RKO (cell line): ENCODE data around the gene RAB40B.

Source experiments
- DNase-seq: peaks from one replicate; pipeline ENCODE4 v3.0.0-alpha.2; 2016; ENCODE audit warnings: low spot score

RAB40B gene

DNA sequence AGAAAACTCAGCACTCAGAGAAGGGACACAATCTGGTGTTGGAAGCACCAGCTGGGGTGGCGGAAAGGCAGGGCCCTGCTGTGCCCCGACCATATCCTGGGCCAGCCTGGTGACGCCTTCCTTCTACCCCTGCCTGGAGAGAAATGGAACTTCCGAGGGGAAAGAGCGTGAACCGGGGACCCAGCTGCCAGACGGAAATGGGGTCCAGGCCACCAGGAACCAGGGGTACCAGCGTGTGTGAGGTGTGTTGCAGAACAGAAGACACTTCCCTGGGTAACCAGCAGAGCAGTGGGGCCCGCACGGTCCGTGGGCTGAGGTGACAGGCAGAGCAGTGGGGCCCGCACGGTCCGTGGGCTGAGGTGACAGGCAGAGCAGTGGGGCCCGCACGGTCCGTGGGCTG lies 6.8 kb downstream of the RAB40B start:
- DNase-seq = no peak

GRCh38 chr17:82690786-82691489 lies 7.6 kb downstream of the RAB40B start:
- no peak for DNase-seq

- DNase-seq = no peak
Measured at GRCh38 chr17:82689077-82689476, 9.4 kb downstream of the RAB40B start.

DNA sequence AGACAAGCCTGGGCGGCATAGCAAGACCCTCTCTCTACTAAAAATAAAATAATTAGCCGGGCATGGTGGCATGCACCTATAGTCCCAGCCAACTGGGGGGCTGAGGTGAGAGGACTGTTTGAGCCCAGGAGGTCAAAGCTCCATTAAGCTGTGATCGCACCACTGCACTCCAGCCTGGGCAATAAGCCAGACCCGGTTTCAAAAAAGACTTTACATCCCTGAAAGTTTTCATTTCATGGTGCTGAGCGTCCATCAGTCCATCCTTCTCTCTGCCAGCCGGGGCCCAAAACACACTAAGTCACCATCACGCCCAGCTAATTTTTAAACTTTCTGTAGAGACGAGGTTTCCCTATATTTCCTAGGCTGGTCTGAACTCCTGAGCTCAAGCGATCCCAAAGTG lies 10.6 kb downstream of the RAB40B start:
- no peak for DNase-seq

DNA sequence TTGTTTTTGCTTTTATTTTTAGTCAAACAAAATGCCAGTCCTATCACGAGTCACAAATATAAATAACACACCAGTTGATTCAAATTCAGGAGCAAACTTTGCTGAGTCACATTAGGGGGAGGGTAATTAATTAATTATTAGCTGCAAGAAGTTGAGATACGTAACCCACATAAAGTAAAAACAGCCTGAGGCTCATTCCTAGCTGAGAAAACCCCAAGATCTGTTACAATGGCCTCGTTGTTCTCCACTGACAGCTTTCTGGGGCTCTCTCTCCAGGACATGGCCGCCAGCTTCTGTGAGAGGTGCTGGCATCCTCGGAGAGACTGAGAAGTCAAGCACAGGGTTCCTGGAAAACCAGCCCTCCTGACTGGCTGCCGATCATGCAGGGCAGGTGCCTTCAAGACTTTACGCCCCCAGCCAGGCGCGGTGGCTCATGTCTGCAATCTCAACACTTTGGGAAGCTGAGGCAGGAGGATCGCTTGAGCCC lies 11.1 kb downstream of the RAB40B start:
- DNase-seq = no peak

- DNase-seq = no peak
Measured at GRCh38 chr17:82686366-82687324, 11.9 kb downstream of the RAB40B start.

GRCh38 chr17:82685291-82685690 lies 13.2 kb downstream of the RAB40B start:
- DNase-seq = no peak

DNA sequence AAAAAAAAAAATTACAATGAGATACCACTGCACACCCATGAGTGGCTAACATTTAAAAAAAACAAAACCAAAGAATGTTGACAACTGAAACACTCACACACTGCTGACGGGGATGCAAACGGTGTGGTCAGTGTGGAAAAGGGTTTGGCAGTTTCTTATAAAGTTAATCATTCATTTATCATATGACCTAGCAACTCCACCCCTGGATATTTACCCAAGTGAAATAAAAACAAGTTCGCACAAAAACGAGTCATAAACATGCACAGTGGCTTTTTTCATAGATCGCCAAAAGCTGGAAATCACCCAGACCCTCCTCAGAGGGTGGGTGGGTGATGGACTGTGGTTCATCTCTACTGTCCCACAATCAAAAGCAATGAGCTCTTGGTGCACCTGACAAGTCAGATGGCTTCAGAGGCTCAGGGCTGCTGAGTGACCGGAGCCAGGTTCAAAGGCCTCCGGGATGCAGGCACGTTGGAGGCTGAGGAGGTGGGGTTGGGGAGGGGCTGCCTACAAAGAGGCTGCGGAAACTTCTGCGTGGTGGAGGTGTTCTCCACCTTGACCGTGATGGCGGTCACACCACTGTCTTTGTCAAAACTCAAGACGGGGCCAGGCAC lies 14.2 kb downstream of the RAB40B start:
- no peak for DNase-seq

GRCh38 chr17:82683534-82683933 lies 15.0 kb downstream of the RAB40B start:
- DNase-seq = no peak

- no peak for DNase-seq
Measured at GRCh38 chr17:82681547-82681946, 17.0 kb downstream of the RAB40B start.

GRCh38 chr17:82679586-82680465 lies 18.7 kb downstream of the RAB40B start:
- no peak for DNase-seq

- DNase-seq = no peak
Measured at GRCh38 chr17:82678265-82678891, 20.1 kb downstream of the RAB40B start.

- DNase-seq = no peak
Measured at GRCh38 chr17:82677353-82677925, 21.1 kb downstream of the RAB40B start.

- no peak for DNase-seq
Measured at GRCh38 chr17:82675476-82676245, 22.8 kb downstream of the RAB40B start.

DNA sequence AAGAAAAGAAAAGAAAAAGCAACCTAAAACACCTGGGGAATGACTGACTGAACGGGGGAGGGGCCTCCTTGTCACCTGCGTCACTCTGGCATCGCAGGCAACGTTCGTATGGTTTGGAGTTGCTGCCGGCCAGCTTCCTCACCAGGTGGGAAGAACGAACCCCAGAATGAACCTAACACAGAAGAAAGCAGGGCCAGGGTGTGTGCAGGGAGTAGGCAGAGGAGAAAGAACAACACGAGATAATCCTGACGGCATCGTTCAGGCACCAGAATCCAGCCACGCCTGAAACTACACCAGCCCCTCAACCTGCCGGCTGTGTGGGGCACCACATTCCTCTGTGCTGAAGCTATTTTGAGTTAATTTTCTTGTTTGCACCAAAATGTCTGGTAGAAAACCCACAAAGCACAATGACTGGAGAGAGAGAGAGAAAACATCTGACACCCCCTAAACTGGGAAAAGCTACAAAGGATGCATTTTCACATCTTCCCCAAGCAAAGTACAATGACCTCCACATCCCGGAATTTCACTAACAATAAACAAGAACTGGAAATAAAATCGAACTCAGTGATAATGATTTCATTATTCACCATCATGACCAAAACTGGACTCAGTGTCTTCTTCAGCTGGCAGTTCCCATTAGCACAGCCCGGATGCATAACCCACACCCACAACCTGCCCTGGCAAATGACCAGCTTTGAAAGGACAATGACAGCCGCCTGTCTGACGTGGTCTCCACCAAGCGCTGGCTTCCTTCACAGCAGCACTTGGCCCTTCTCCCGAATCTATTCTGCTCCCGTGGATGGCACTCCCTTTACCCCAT lies 23.6 kb downstream of the RAB40B start:
- no peak for DNase-seq

DNA sequence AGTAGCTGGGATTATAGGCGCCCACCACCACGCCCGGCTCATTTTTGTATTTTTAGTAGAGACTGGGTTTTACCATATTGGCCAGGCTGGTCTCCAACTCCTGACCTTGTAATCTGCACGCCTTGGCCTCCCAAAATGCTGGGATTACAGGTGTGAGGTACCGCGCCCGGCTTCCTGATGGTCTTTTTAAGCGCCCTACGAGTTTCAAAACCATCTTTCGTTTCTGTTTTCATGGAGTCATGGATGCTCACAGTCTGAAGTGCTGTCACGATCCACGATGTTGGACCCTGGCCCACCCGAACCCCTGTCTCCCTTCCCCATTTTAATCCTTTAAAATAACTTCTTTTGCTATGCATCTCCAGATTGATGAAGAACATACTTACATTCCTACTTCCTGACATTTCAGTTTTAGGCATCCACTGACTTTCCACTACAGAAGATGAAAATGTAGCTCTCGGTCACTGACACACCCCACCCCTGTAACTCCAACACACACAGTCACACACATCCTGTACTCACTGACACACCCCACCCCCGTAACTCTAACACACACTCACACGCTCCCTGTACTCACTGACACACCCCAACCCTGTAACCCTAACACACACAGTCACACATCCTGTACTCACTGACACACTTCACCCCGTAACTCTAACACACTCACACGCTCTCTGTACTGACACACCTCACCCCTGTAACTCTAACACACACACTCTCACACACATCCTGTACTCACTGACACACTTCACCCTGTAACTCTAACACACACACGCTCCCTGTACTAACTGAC lies 27.6 kb downstream of the RAB40B start:
- DNase-seq = no peak

DNA sequence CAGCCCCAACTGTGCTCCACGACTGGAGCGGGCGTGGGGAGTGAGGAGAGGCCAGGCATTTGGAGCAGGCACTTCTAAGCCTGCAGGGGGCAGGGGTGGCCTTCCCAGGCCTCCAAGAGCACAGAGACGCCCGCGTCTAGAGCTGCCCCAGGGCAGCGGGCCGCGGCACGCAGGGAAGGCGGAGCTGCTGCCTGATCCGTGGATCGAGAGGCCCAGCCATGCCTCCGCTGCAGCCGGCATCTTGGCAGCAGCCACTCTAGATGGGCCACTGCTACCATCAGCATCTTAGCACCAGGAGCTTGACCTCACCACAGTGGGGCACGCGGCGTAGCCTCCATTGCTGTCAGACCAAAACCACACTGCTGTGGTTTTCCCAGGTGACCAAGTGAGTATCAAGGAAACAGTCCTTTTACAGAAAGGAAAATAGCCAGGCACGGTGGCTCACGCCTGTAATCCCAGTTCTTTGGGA lies 29.8 kb downstream of the RAB40B start:
- DNase-seq = no peak

DNA sequence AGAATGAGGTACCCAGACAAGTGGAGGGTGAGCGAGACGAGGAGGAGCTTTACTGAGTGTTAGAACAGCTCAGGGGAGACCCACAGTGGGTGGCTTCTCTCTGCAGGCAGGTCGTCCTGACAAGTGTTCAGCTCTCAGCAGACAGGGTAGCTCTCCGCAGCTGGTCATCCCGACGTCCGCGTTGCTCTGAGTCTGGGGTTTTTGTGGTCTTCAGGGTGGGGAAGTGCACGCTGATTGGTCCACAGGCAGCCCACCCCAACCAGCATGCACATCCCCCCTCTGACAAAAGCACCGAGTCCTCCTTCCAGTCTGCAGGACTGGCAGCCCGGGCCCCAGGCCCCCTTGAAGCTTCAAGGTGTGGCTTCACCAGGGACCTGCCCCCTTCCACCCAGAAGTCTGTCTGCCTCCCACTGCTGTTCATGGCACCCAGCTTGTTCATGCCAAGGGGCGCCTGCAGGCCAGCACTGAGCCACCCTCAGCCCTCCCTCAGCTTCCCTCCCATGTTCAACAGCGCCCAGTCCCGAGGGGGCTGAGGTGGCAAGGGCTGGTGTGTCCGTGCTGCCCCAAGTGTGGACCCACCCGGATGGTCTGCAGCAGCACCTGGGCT lies 30.4 kb downstream of the RAB40B start:
- no peak for DNase-seq
